ENCODE data around the gene CDKAL1. TPM values are rescaled to one million over a fixed set of nuclear protein-coding genes. Genes with fewer than 3 reads are reported as not detected.

The CDKAL1 gene
- total and polyA plus RNA-seq, 4 donors: 2.0 to 12.9 (median 6.7) TPM

GRCh38 chr6:20657274-20657800, 123.1 kb downstream of the CDKAL1 start:
- Histone ChIP-seq H3K9ac (ENCODE audit: low read depth in 1 of 2, low read length in 2 of 2) (no peak overlapping the region), H3K27ac (ENCODE audit: low read depth in 1 of 2, low read length in 2 of 2) (no peak overlapping the region), H3K27me3 (ENCODE audit: control insufficient read depth in 4 of 4, insufficient read depth in 4 of 4, low read length in 3 of 4) (no peaks in the 10 kb centered on the region), H3K4me3 (ENCODE audit: low read depth in 1 of 3, low read length in 3 of 3) (no peak overlapping the region), H3K4me1 (ENCODE audit: control insufficient read depth in 4 of 4, insufficient read depth in 4 of 4, low read length in 3 of 4) (no peaks in the 10 kb centered on the region), H3K36me3 (ENCODE audit: control insufficient read depth in 4 of 4, insufficient read depth in 3 of 4, low read depth in 1 of 4, low read length in 3 of 4) (no peaks in the 10 kb centered on the region), H3K9me3 (ENCODE audit: control insufficient read depth in 4 of 4, low read length in 3 of 4) (no peaks in the 10 kb centered on the region)
- DNase-seq (ENCODE audit: low spot score): no peak
- 84% methylated on average over 2 of the region's 2 CpGs for WGBS
- no peak for TF ChIP-seq SP1 (IDR thresholded peaks at IDR 0.05)
- no peak for TF ChIP-seq GABPA (IDR thresholded peaks at IDR 0.05 in 1 of 2, conservative IDR thresholded peaks at IDR 0.05 in 1 of 2)
- no peak for TF ChIP-seq FOXA2 (IDR thresholded peaks at IDR 0.05)
- TF ChIP-seq FOXA1 (IDR thresholded peaks at IDR 0.05): no peak
- TF ChIP-seq REST (IDR thresholded peaks at IDR 0.05): no peak
- TF ChIP-seq TAF1 (conservative IDR thresholded peaks at IDR 0.05): no peak
- no peak for TF ChIP-seq HNF4A (conservative IDR thresholded peaks at IDR 0.05)
- TF ChIP-seq JUND (IDR thresholded peaks at IDR 0.05): no peak
- TF ChIP-seq YY1 (IDR thresholded peaks at IDR 0.05): no peak
- no peak for TF ChIP-seq NR2F2 (IDR thresholded peaks at IDR 0.05)
- no peak for TF ChIP-seq EGR1 (IDR thresholded peaks at IDR 0.05; ENCODE audit: low read depth in 2 of 2)

GRCh38 chr6:20658053-20658452, 123.8 kb downstream of the CDKAL1 start:
- no peak for DNase-seq (ENCODE audit: low spot score)
- Histone ChIP-seq H3K36me3 (ENCODE audit: control insufficient read depth in 4 of 4, insufficient read depth in 3 of 4, low read depth in 1 of 4, low read length in 3 of 4) (no peaks in the 10 kb centered on the region), H3K9ac (ENCODE audit: low read depth in 1 of 2, low read length in 2 of 2) (no peak overlapping the region), H3K27me3 (ENCODE audit: control insufficient read depth in 4 of 4, insufficient read depth in 4 of 4, low read length in 3 of 4) (no peaks in the 10 kb centered on the region), H3K4me3 (ENCODE audit: low read depth in 1 of 3, low read length in 3 of 3) (no peak overlapping the region), H3K27ac (ENCODE audit: low read depth in 1 of 2, low read length in 2 of 2) (no peak overlapping the region), H3K9me3 (ENCODE audit: control insufficient read depth in 4 of 4, low read length in 3 of 4) (no peaks in the 10 kb centered on the region), H3K4me1 (ENCODE audit: control insufficient read depth in 4 of 4, insufficient read depth in 4 of 4, low read length in 3 of 4) (no peaks in the 10 kb centered on the region)
- 90% methylated on average over 2 of the region's 2 CpGs for WGBS
- TF ChIP-seq JUND (IDR thresholded peaks at IDR 0.05): no peak
- no peak for TF ChIP-seq YY1 (IDR thresholded peaks at IDR 0.05)
- no peak for TF ChIP-seq TAF1 (conservative IDR thresholded peaks at IDR 0.05)
- no peak for TF ChIP-seq MAX (IDR thresholded peaks at IDR 0.05)
- no peak for TF ChIP-seq HNF4A (conservative IDR thresholded peaks at IDR 0.05)
- TF ChIP-seq GABPA (IDR thresholded peaks at IDR 0.05 in 1 of 2, conservative IDR thresholded peaks at IDR 0.05 in 1 of 2): no peak
- TF ChIP-seq SP1 (IDR thresholded peaks at IDR 0.05): no peak
- TF ChIP-seq RAD21 (IDR thresholded peaks at IDR 0.05): no peak
- TF ChIP-seq FOXA1 (IDR thresholded peaks at IDR 0.05): no peak
- no peak for TF ChIP-seq EGR1 (IDR thresholded peaks at IDR 0.05; ENCODE audit: low read depth in 2 of 2)
- no peak for TF ChIP-seq ATF3 (IDR thresholded peaks at IDR 0.05)
- no peak for TF ChIP-seq RXRA (IDR thresholded peaks at IDR 0.05)
- TF ChIP-seq HNF4G (IDR thresholded peaks at IDR 0.05): no peak
- TF ChIP-seq FOXA2 (IDR thresholded peaks at IDR 0.05): no peak
- TF ChIP-seq REST (IDR thresholded peaks at IDR 0.05): no peak
- no peak for TF ChIP-seq ZBTB33 (IDR thresholded peaks at IDR 0.05)
- no peak for TF ChIP-seq CTCF (IDR thresholded peaks at IDR 0.05; ENCODE audit: low read depth, low read length, missing input control)
- TF ChIP-seq NR2F2 (IDR thresholded peaks at IDR 0.05): no peak

All from liver (tissue), 9 donors.